H1 (cell line): ENCODE data around the gene OR4X2. TPM values are rescaled to one million over a fixed set of nuclear protein-coding genes. Genes with fewer than 3 reads are reported as not detected.

Experiments used
- CTCF ChIA-PET: fragments of 300-600 bp; sonication (Branson Sonifier 250); formaldehyde crosslinking; loops from one replicate; lab custom pipeline; 2021; ENCODE audit not compliant: partially characterized antibody; lab: Charles Lee
- POLR2A ChIA-PET: fragments of 300-600 bp; sonication (Branson Sonifier 250); formaldehyde crosslinking; loops from one replicate; lab custom pipeline; 2021; ENCODE audit warnings: inconsistent platforms; ENCODE audit not compliant: partially characterized antibody; lab: Charles Lee
- DNase-seq, 2 experiments: peaks; one replicate each; pipeline versions ENCODE4 v3.0.0 to v3.0.0-alpha.2; 2010 to 2022; ENCODE audit warnings: low spot score in 2 of 2, low read depth in 1 of 2, mixed read lengths in 1 of 2
- FAIRE-seq: peaks from 2 replicates; lab custom pipeline; 2011; peaks lifted over from hg19 to GRCh38; lab: Jason Lieb, UNC
- H2AFZ ChIP-seq: 2 replicates; pipeline ENCODE4 v1.8.1; 2012; ENCODE audit warnings: low read length, inconsistent platforms
- H2AK5ac ChIP-seq: 2 replicates; pipeline ENCODE4 v1.6.1; 2013; ENCODE audit warnings: low read depth, low read length
- H2BK120ac ChIP-seq: replicated peaks from 2 replicates; pipeline ENCODE3; 2013; ENCODE audit warnings: low read depth, low read length, inconsistent platforms
- H2BK12ac ChIP-seq: 2 replicates; pipeline ENCODE4 v1.6.1; 2013; ENCODE audit warnings: low read depth, low read length
- H2BK15ac ChIP-seq: 2 replicates; pipeline ENCODE4 v1.6.1; 2013; ENCODE audit warnings: low read length
- H2BK20ac ChIP-seq: 2 replicates; pipeline ENCODE4 v1.6.1; 2013; ENCODE audit warnings: low read length
- H2BK5ac ChIP-seq: 2 replicates; pipeline ENCODE4 v1.6.1; 2013; ENCODE audit warnings: low read depth, low read length
- H3K14ac ChIP-seq: 2 replicates; pipeline ENCODE4 v1.6.1; 2013; ENCODE audit warnings: inconsistent platforms; ENCODE audit not compliant: insufficient read length
- H3K18ac ChIP-seq: 2 replicates; pipeline ENCODE4 v1.6.1; 2013; ENCODE audit warnings: low read length; ENCODE audit errors: extremely low read depth
- H3K23ac ChIP-seq: 2 replicates; pipeline ENCODE4 v1.6.1; 2013; ENCODE audit warnings: inconsistent platforms; ENCODE audit not compliant: insufficient read length
- H3K23me2 ChIP-seq: 2 replicates; pipeline ENCODE4 v1.6.1; 2013; ENCODE audit warnings: low read depth, low read length
- H3K27ac ChIP-seq: 2 replicates; pipeline ENCODE4 v1.6.1; 2011; ENCODE audit warnings: low read depth, low read length, inconsistent platforms
- H3K27me3 ChIP-seq, 4 experiments: replicated peaks in 1 of 4; 1 replicate in 1 of 4; 2 replicates in 3 of 4; pipeline versions ENCODE4 v1.6.1 to v1.8.1; 2011 to 2013; ENCODE audit warnings: low read length in 3 of 4, mild to moderate bottlenecking in 3 of 4, inconsistent platforms in 2 of 4, mixed read lengths in 2 of 4, moderate library complexity in 1 of 4; ENCODE audit not compliant: control insufficient read depth in 3 of 4, insufficient read depth in 3 of 4; ENCODE audit errors: extremely low read depth in 1 of 4
- H3K36me3 ChIP-seq, 4 experiments: 2 replicates each; pipeline versions ENCODE4 v1.6.1 to v1.8.1; 2011 to 2013; ENCODE audit warnings: mild to moderate bottlenecking in 4 of 4, low read length in 3 of 4, moderate library complexity in 2 of 4, control low read depth in 1 of 4, inconsistent platforms in 1 of 4; ENCODE audit not compliant: insufficient read depth in 4 of 4, control insufficient read depth in 2 of 4
- H3K4ac ChIP-seq: replicated peaks from 2 replicates; pipeline ENCODE3; 2013; ENCODE audit warnings: low read length, low read depth, mixed read lengths, inconsistent platforms; ENCODE audit not compliant: insufficient read length
- H3K4me1 ChIP-seq, 4 experiments: replicated peaks in 1 of 4; 1 replicate in 1 of 4; 2 replicates in 3 of 4; pipeline versions ENCODE4 v1.6.1 to v1.8.1; 2011 to 2013; ENCODE audit warnings: low read length in 3 of 4, inconsistent platforms in 2 of 4, mixed read lengths in 1 of 4; ENCODE audit not compliant: insufficient read depth in 4 of 4, control insufficient read depth in 3 of 4
- H3K4me2 ChIP-seq, 2 experiments: 2 replicates each; pipeline versions ENCODE4 v1.6.1 to v1.8.1; 2011 to 2013; ENCODE audit warnings: low read depth in 2 of 2, low read length in 2 of 2, control low read depth in 1 of 2, inconsistent platforms in 1 of 2, mild to moderate bottlenecking in 1 of 2; ENCODE audit not compliant: insufficient read depth in 1 of 2
- H3K4me3 ChIP-seq, 4 experiments: fragments of 200-600, 300-600 bp in 1 of 4; sonication (generic), shearing (Covaris generic), sonication (Bioruptor Twin) in 1 of 4; 2 replicates each; pipeline versions ENCODE4 v1.5.1 to v1.8.1; 2011 to 2016; ENCODE audit warnings: low read length in 4 of 4, low read depth in 3 of 4, control low read depth in 2 of 4, inconsistent platforms in 2 of 4, mild to moderate bottlenecking in 2 of 4, mixed read lengths in 1 of 4, moderate library complexity in 1 of 4; ENCODE audit not compliant: insufficient read depth in 2 of 4; ENCODE audit errors: extremely low read depth in 1 of 4
- H3K56ac ChIP-seq: replicated peaks from 2 replicates; pipeline ENCODE3; 2013; ENCODE audit warnings: low read depth, mild to moderate bottlenecking, mixed read lengths, low read length, inconsistent platforms; ENCODE audit not compliant: insufficient read length
- H3K79me1 ChIP-seq: 2 replicates; pipeline ENCODE4 v1.6.1; 2013; ENCODE audit warnings: low read depth, low read length, control low read depth
- H3K79me2 ChIP-seq, 2 experiments: 2 replicates each; pipeline versions ENCODE4 v1.6.1 to v1.8.1; 2012 to 2013; ENCODE audit warnings: low read length in 2 of 2, mild to moderate bottlenecking in 2 of 2, inconsistent platforms in 1 of 2; ENCODE audit not compliant: insufficient read depth in 2 of 2, control insufficient read depth in 1 of 2
- H3K9ac ChIP-seq, 4 experiments: replicated peaks in 1 of 4; 1 replicate in 1 of 4; 2 replicates in 3 of 4; pipeline versions ENCODE4 v1.6.1 to v1.8.1; 2011 to 2013; ENCODE audit warnings: low read depth in 3 of 4, low read length in 3 of 4, control low read depth in 2 of 4, mild to moderate bottlenecking in 2 of 4, moderate library complexity in 2 of 4, inconsistent platforms in 1 of 4; ENCODE audit errors: extremely low read depth in 1 of 4
- H3K9me3 ChIP-seq, 2 experiments: 2 replicates each; pipeline versions ENCODE4 v1.6.1 to v1.8.1; 2012 to 2013; ENCODE audit warnings: mild to moderate bottlenecking in 2 of 2, moderate library complexity in 2 of 2, control low read depth in 1 of 2, inconsistent platforms in 1 of 2, low read depth in 1 of 2, low read length in 1 of 2, mixed read lengths in 1 of 2; ENCODE audit not compliant: insufficient read depth in 2 of 2
- H4K20me1 ChIP-seq, 2 experiments: replicated peaks in 1 of 2; 2 replicates each; pipeline versions ENCODE3 to v1.8.1; 2011 to 2013; ENCODE audit warnings: inconsistent platforms in 2 of 2, low read length in 2 of 2, mild to moderate bottlenecking in 1 of 2; ENCODE audit not compliant: insufficient read depth in 2 of 2, control insufficient read depth in 1 of 2
- H4K5ac ChIP-seq: 2 replicates; pipeline ENCODE4 v1.6.1; 2013; ENCODE audit warnings: low read length, low read depth, mixed read lengths, inconsistent platforms; ENCODE audit not compliant: insufficient read length
- H4K8ac ChIP-seq: 2 replicates; pipeline ENCODE4 v1.8.0; 2013; ENCODE audit warnings: mild to moderate bottlenecking, moderate library complexity, low read length, inconsistent platforms; ENCODE audit not compliant: insufficient read depth; ENCODE audit errors: extremely low read depth
- H4K91ac ChIP-seq: replicated peaks from 2 replicates; pipeline ENCODE3; 2013; ENCODE audit warnings: low read length, mixed read lengths, inconsistent platforms; ENCODE audit not compliant: insufficient read length
- BACH1 ChIP-seq: IDR thresholded peaks from 2 replicates; pipeline ENCODE4 v1.6.1; 2012; ENCODE audit warnings: low read length, improper control_type of control experiment
- BRCA1 ChIP-seq: IDR thresholded peaks from 2 replicates; pipeline ENCODE4 v1.6.1; 2012; ENCODE audit warnings: low read depth, low read length, improper control_type of control experiment
- EP300 ChIP-seq, 2 experiments: IDR thresholded peaks; 1 replicate in 1 of 2; 2 replicates in 1 of 2; pipeline ENCODE4 v1.6.1; 2011 to 2012; ENCODE audit warnings: low read depth in 2 of 2, low read length in 2 of 2, mild to moderate bottlenecking in 2 of 2, borderline replicate concordance in 1 of 2, inconsistent platforms in 1 of 2, moderate library complexity in 1 of 2
- GABPA ChIP-seq: IDR thresholded peaks from 2 replicates; pipeline ENCODE4 v1.6.1; 2011; ENCODE audit warnings: mild to moderate bottlenecking, low read length, moderate library complexity, borderline replicate concordance; ENCODE audit not compliant: insufficient read depth
- HDAC6 ChIP-seq: IDR thresholded peaks from one replicate; pipeline ENCODE4 v1.7.1; 2012; ENCODE audit warnings: low read depth, mild to moderate bottlenecking, inconsistent platforms, low read length, moderate library complexity
- KDM1A ChIP-seq: fragments of 200-600, 300-600 bp; sonication (generic); IDR thresholded peaks from 2 replicates; pipeline ENCODE4 v1.7.1; 2016; ENCODE audit warnings: mild to moderate bottlenecking, low read length, borderline replicate concordance
- NRF1 ChIP-seq: IDR thresholded peaks from 2 replicates; pipeline ENCODE4 v1.6.1; 2011; ENCODE audit warnings: mild to moderate bottlenecking, low read depth, low read length, improper control_type of control experiment
- PHF8 ChIP-seq: fragments of 200-600 bp; sonication (generic); conservative IDR thresholded peaks from 2 replicates; pipeline ENCODE4 v1.7.1; 2012; ENCODE audit warnings: low read depth, mild to moderate bottlenecking, inconsistent platforms, low read length, moderate library complexity
- POLR2A ChIP-seq, 2 experiments: IDR thresholded peaks; 1 replicate in 1 of 2; 2 replicates in 1 of 2; pipeline ENCODE4 v1.6.1; 2011; ENCODE audit warnings: low read depth in 2 of 2, low read length in 2 of 2, mild to moderate bottlenecking in 2 of 2; ENCODE audit errors: control extremely low read depth in 1 of 2
- POU5F1 ChIP-seq: IDR thresholded peaks from 2 replicates; pipeline ENCODE4 v1.6.1; 2011; ENCODE audit warnings: low read depth, mild to moderate bottlenecking, low read length, moderate library complexity
- TAF1 ChIP-seq: IDR thresholded peaks from 2 replicates; pipeline ENCODE4 v1.6.1; 2011; ENCODE audit warnings: mild to moderate bottlenecking, low read depth, low read length
- WGBS, 2 experiments: shearing (Covaris generic) in 1 of 2; methylation state at CpG; one replicate each; pipeline versions ENCODE4 v1.1.6 to v1.1.7; 2013 to 2015; ENCODE audit warnings: low lambda C conversion rate in 2 of 2, mixed read lengths in 2 of 2, inconsistent platforms in 1 of 2, low coverage in 1 of 2, missing lambda C conversion rate in 1 of 2; ENCODE audit not compliant: insufficient replicate concordance in 2 of 2, insufficient coverage in 1 of 2, insufficient read length in 1 of 2; ENCODE audit errors: extremely low coverage in 1 of 2, missing lambda C conversion rate in 1 of 2; 5-methylcytosine and 5-hydroxymethylcytosine counted together
- polyA plus RNA-seq, 7 experiments: library from polyadenylated mRNA; depleted of rRNA in 3 of 7; stranded (reverse) in 5 of 7; unstranded in 2 of 7; fragments of >200 nt in 5 of 7; fragments of 200-250 nt in 2 of 7; gene quantifications; 1 replicate in 5 of 7; 2 replicates in 1 of 7; 4 replicates in 1 of 7; pipeline versions ENCODE4 v1.2.1 to v1.2.3, GENCODE V29; 2011 to 2013; ENCODE audit warnings: missing spikeins in 2 of 7, mixed read lengths in 2 of 7
- total RNA-seq: library from RNA; stranded (reverse); fragmentation: NEBNext Ultra II Directional; extraction: Animal tissue kit (Norgen Biotek cat#: 25700); gene quantifications from 2 replicates; pipeline ENCODE4 v1.2.1, GENCODE V29; 2021
- TF ChIP-seq, protein P1 (sequence below): IDR thresholded peaks from 2 replicates; pipeline ENCODE4 v1.6.1; 2012; ENCODE audit warnings: inconsistent platforms

Gene OR4X2
- total and polyA plus RNA-seq, 2 of the 8 experiments (the other 6 are each of a cell fraction or from before 2014, with no cell fraction given): not detected

DNA sequence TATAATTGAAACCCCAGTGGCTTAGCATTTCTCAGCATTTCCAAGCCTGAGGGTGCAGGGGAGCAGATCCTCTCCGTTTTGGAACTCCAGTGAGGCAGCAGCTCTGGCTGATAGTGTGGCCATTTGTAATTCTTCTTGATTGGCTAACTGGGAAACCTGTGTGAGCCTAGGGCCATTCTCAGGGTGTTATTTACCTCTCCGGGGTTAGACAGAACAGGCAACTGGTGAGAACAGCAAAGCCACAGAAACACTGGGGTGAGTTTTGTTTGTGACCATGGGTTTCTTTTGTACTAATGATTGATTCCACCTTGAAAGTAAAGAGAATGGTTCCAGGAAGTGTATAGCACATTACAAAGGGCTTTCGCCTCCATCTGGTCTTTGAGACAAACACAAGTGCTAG, 2.4 kb upstream of the OR4X2 start:
- Histone ChIP-seq H3K4me1 (no peaks in the 10 kb centered on the region), H2BK12ac (no peak overlapping the region), H3K27ac (no peak overlapping the region), H3K36me3 (no peaks in the 10 kb centered on the region; a peak in 1 of 8 replicates), H3K56ac (no peak overlapping the region), H3K9ac (no peak overlapping the region), H3K23ac (no peak overlapping the region), H2BK15ac (no peak overlapping the region), H3K4me3 (no peak overlapping the region), H3K23me2 (no peaks in the 10 kb centered on the region), H3K18ac (no peak overlapping the region), H2AFZ (no peak overlapping the region), H4K20me1 (no peaks in the 10 kb centered on the region), H4K8ac (no peak overlapping the region), H2BK120ac (no peak overlapping the region), H3K79me1 (no peaks in the 10 kb centered on the region), H4K5ac (no peak overlapping the region), H2AK5ac (no peak overlapping the region), H3K4me2 (no peak overlapping the region), H2BK20ac (no peak overlapping the region), H3K27me3 (no peaks in the 10 kb centered on the region), H3K9me3 (peaks cover 64 to 78% of the 10 kb centered on the region in 2 experiments), H3K14ac (no peak overlapping the region), H3K4ac (no peak overlapping the region), H3K79me2 (no peaks in the 10 kb centered on the region), H2BK5ac (no peak overlapping the region), H4K91ac (no peak overlapping the region)
- CTCF ChIA-PET: no interaction called here
- POLR2A ChIA-PET: no interaction called here
- whole genome bisulfite sequencing, 2 experiments: 61% methylated on average over 3 of the region's 3 CpGs; no CpG with 5 or more reads in 1 of the 2 experiments
- TF ChIP-seq GABPA: no peak
- no peak for TF ChIP-seq POU5F1
- TF ChIP-seq EP300 (IDR thresholded peaks at IDR 0.05; ENCODE audit: borderline replicate concordance in 1 of 2, low read depth in 2 of 2, low read length in 2 of 2): no peak
- no peak for TF ChIP-seq BRCA1
- TF ChIP-seq, protein P1, sequence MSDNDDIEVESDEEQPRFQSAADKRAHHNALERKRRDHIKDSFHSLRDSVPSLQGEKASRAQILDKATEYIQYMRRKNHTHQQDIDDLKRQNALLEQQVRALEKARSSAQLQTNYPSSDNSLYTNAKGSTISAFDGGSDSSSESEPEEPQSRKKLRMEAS: no peak
- TF ChIP-seq POLR2A (IDR thresholded peaks at IDR 0.05; ENCODE audit: control extremely low read depth in 1 of 2, low read depth in 2 of 2, low read length in 2 of 2): no peak
- TF ChIP-seq PHF8: no peak
- no peak for TF ChIP-seq HDAC6
- TF ChIP-seq KDM1A: no peak
- no peak for TF ChIP-seq NRF1
- TF ChIP-seq BACH1: no peak
- TF ChIP-seq TAF1: no peak
- FAIRE-seq (no peak), DNase-seq (no peak)
